Measurements from ENCODE around the gene PTPN3.

The PTPN3 gene

DNA sequence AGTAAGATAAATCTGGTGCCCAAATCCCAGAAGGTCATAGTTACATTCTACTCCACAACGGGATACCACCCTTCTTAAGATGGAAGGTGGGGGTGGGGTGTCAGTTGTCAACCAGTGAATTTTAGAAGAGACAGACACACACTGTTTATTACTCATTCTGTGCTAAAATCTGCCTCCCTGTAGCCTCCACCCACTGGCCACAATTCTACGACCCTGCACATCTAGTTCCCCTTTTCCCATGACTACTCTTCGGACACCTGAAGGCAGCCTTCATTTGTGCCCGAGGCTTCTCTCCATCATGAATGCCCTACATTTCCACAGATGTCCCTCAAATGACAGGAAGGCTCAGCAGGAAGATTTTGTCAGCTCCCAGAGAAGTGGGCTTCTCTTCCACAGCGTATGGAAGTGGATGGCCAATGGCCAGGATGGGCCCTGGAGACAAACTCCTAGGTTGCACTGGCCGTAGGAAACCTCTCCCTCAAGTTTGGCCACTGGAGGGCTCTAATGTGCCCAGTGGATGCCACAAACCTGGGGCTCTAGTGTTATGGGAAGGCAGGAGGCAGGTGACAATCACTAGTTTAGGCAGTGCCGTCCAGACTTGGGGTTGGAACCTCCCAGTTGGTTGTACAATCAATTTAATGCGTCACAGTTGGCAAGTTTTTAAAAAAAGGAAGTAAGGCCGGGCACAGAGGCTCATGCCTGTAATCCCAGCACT, 46.6 kb downstream of the PTPN3 start:
- DNase-seq = no peak

DNA sequence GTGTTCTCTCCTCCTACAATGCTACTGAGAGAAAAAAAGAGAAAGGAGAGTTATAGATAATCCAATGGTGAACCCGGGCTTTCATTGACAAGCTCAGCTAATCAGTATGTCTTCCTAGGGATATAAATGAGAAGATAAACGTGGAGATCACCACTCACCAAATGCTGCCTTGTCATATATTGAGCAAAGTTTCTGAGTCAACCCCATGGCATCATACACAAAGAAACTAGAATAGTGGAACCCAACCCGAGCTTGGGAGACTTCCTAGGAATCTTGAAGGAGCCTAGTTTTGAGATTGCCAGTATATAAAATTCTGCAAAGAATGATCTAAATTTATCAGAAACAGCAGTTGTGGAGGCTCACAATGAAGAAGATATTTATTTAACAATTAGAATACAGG, 47.8 kb downstream of the PTPN3 start:
- no peak for DNase-seq

DNA sequence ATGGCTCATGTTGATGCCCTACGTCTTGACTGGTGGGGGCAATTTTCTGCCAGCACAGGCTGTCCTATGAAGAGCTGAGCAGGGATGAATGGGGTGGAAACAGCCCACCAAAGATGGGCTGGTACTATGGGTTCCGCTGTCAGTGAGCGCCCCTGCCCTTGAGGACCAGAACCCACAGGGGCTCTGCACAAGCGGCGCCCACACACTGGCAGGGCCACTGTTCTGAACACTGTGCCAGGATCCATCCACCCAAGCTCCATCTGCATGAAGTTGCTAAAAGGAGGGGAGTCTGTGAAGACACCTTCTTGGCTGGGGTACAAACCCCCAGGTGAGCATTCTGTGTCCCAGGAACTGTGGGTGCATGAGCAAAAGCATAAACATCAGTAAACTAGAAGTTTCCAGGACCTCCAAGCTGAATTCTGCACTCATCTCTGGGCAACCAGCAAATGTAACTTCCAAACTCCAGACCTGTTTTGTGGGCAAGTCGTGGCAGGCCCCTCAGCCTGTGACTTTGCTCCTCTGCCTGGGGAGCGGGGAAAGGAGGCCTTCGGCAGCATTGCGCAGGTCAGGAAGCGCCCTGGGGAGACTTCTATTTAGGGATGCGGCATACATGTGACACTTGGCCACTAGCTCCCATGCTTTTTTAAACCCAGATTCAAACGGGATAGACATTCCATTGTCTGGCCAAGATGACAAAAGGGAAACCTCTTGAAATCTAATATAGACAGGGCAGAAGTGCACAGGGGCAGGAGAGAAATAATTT, 48.9 kb downstream of the PTPN3 start:
- DNase-seq = no peak

DNA sequence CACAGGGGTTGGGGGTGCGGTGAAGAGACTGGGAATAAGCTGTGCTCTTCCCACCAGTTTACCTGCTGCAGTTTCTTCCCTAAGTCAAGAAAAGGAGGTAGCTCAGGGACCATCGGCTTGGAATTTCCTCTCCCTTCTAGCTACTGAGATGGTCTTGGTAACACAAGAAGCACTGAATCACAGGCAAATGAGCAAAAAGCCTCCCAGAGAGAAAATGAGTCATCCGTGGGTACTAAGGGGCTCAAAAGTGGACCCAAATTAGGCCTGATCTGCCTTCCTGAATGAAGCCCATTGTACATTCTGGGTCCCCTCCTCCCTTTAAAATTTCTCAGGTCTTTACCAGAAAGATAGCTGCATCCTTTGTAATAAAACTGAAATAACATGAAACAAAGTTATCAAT, 49.9 kb downstream of the PTPN3 start:
- DNase-seq = no peak

DNA sequence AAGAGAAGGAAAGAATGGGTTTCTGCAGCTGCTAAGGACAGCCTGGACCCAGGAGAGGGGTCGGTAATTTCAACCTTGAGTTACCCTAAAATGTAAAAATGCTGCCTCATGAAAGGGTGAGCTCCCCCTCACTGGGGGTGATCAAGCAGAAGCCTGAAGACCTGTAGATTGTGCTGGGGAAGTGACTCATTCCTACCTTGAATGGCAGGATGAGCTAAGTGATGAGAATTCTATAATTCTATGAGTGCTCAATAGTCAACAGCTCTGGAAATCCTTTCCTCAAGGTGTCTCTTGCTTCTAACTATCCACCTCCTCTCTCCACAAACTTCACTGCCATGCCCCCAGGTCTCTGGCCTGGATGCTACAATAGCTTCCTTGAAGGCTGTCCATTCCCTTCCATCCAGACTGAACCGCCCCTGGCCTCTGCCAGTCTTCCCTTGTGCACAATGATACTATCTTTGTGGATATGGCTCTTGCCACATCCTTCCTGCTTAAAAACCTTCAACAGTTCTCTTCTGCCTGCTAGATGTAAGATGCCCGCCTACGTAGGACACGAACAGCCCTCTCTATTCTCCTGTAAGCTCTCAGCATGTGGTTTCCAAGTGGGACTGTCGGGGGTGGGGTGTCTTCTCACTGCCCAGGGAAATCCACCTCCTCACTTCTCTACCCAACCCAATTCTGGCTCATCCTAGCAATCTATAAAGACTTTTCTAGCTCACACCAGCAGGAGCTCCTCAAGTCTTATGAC, 50.6 kb downstream of the PTPN3 start:
- DNase-seq = no peak

DNA sequence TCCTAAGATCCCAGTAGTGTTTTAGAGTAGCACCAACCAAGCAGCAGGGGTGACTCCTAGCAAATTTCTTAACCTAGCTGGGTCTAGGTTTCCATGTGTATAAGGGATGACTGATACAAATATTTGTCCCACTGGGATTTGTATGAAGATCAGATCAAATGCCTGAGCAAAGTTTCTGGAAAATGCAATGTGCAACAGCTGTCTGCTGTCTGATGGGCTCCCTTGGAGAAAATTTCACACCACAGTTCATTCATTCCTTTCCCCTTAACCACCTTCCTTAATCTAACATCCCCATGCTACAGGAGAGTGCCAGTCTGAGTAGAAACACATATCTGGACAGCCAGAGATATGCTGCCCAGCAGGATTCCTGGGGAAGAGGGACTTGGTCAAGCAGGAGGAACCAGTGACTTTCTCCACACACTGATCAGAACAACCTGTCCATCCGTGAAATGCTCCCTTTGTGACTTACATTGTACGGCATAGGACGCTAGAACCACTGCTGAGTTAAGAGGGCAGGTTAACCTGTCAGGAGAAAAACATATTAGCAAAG, 53.3 kb downstream of the PTPN3 start:
- no peak for DNase-seq

DNA sequence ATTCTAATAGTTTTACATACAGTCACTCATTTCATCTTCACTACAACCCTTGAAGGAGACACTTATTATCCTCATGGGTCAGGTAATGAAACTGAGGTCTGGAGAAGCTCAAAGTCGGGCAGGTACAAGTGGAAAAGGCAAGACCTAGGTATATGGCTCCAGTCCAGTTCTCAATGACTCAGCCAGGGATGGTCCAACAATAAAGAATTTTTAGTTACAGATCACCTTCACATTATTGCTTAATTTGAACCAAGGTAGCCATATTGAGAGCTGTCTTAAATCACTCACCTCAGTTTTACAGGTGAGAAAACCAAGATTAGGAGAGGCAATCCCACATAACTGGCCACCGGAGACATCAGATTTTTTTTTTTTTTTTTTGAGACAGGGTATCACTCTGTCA, 55.4 kb downstream of the PTPN3 start:
- DNase-seq = no peak

DNA sequence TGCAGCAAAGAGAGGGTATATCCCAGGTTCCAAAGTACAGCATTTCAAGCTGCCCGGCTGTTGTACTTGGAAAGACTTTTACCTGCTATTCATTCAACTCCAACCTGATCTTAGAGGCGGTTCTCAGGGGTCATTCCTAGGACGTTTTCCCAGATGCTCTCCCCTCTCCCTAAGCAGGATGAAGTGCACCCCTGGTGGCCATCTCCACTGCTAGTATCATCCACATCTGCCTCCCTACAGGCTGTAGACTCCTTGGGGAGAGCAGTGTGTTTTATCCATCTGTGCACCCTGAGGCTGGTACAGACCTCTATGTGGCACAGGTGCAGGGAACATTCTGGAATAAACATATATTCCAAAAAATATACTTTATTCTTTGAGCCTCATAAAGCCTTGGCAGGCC, 56.8 kb downstream of the PTPN3 start:
- DNase-seq = no peak

DNA sequence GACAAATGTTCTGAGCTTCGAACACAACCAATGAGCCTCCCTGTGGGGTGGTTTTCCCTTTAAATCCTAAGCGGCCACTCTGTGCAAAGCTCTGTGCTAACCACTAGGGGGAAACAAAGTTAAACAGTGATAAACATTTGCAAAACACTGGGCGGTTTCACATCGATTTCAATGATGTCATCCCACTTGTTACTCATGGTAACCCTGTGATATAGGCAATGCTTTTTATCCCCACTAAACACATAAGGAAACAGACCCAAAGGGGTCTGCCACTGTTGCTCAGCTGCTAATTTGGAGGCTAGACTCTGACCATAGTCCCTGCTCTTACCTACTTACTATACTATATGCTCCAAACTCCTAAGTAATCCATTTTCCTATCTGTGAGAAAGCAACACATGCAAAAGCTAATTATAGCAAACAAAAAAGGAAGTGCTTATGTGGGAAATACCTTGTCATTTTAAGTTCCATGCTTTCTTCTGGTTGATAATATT, 57.3 kb downstream of the PTPN3 start:
- DNase-seq = peak; percentile 69 to 70

DNA sequence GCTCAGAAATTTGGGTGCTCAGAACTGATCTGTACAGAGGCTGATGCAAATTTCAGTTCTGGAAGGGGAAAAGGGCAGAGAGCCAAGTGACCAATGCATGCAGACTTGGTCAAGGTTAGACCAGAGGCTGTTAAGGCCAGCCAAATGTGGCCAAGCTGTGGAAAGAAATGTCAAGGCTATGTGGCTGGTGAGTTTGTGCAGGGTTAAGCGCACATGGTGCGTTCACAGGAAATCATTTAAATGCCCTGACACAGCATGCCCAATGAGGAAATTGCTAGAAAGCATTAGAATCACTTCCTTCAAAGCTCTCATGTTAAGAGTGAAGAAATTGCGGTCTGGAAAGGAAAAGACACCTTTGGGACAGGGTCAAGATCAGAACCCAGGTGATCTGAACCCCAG, 58.0 kb downstream of the PTPN3 start:
- no peak for DNase-seq

DNA sequence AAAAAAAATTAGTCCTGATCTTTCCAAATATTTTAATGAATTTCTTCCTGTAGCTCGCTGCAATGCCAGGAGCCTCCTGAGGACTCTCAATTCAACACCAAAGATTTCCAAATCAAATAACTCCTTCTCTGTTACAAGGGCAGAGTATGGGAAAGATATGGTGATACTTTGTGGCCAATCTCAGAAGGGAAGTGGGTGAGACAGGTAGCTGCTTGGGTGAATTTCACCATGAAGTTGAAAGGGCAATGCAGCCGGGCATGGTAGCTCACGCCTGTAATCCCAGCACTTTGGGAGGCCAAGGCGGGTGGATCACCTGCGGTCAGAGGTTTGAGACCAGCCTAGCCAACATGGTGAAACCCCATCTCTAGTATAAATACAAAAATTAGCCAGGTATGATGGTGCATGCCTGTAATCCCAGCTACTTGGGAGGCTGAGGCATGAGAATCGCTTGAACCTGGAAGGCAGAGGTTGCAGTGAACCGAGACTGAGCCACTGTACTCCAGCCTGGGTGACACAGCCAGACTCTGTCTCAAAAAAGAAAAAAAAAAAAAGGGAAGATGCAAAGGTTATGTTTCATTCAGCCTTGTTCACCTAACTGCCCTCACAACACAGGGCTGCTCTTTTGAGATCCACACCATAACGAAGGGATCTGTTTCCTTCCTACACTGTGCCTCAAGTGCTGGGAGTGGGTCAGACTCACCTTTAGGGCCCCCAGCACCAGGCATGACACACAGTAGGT, 58.6 kb downstream of the PTPN3 start:
- no peak for DNase-seq

DNA sequence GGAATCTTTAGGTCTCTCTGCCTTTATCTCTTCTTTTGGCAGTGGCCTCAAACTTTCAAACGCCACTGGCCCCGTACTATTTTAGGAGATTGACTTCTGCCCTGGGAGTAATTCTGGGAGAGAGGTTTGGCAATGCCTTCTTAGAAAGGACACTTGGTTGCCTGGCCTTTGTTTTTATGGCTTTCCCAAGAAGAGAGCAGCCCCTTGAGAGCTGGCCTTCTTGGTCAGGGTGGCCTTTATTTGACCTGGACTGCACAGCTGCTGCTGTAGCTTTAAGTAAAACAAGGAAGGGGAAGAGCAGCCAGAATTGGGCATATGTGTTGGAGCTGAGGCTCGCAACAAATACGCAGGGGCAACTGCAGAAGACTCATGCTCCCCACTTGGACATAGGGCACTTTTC, 60.8 kb downstream of the PTPN3 start:
- no peak for DNase-seq

DNA sequence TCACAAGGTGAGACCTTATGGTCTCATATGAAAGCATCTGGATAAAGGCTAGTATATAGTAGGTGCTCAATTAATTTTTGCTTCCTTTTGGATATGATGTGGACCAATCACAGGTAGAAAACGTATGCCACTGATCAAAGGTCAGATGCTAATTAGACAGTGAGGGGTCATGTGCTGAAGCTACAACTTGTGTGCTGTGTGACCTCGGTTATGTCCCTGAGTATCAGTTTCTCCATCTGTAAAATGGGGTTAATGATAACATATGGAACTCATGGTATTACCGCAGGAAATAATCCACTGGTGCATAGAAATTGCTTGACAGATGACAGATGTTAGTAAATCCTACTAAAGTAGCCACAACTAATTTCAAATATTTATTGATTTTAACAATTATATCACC, 62.0 kb downstream of the PTPN3 start:
- no peak for DNase-seq

DNA sequence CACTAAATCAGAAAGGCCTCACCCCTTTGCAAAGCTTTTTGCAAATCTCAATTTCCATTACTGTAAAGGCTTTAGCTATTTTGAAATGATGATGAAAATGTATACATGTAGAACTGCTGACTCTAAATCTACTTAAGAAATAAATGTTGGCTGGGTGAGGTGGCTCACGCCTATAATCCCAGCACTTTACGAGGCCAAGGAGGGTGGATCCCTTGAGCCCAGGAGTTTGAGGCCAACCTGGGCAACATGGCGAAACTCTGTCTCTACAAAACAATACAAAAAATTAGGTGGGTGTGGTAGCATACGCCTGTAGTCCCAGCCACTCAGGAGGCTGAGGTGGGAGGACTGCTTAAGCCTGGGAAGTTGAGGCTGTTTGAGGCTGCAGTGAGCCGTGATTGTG, 64.6 kb downstream of the PTPN3 start:
- DNase-seq = no peak

DNA sequence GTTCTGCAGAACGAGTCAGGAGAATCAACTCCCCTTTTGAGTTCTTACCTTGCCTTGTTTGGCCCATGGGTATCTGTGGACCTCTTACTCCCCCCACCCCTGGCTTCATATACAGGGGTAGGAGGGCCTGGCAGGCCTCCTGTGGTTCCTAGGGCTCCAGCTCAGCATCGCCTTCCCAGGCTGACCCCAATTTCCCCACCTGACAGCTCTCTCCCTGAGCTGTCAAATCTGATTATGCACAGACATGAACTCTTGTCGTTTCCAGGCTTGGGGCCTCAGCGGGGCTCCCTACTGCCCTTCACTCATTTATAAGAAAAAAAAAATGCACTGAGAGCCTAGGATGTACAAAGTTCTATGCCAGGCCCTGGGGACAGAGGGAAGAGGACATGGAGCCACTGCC, 67.9 kb downstream of the PTPN3 start:
- DNase-seq = no peak

DNA sequence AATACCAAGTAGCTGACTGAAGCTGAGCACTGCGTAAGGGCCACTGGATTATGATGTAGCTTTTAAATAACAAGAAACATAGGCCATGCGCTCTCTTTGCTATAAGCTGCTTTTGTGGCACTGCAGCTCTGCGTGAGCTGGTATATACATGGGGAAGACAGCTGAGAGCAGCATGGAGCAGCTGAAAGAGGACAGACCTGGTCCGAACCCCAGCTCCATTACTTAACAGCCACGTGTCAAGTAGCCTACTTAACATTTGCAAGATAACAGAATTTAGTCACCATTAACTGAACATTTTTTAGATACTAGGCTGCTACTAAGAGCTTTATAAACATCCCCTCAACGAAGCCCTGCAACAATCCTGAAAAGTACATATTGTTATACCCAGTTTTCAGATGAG, 69.3 kb downstream of the PTPN3 start:
- DNase-seq = no peak

DNA sequence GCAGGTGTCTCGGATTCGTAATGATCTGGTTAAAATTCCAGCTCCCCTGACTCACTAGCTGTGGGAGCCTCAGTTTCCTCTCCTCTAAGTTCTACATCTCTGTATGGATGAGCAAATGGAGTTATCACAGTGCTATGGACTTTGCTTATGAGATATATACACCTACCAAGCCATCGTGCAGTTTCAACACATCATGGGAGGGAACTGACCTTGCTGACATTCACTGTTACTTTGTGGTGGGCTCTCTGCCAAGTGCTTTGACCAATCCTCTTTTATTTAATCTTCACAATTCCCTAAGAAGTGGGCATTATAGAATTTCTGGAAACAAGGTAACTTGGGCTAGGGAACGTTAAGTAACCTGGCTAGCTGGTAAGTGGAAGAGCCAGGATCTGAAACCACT, 70.2 kb downstream of the PTPN3 start:
- DNase-seq = no peak

DNA sequence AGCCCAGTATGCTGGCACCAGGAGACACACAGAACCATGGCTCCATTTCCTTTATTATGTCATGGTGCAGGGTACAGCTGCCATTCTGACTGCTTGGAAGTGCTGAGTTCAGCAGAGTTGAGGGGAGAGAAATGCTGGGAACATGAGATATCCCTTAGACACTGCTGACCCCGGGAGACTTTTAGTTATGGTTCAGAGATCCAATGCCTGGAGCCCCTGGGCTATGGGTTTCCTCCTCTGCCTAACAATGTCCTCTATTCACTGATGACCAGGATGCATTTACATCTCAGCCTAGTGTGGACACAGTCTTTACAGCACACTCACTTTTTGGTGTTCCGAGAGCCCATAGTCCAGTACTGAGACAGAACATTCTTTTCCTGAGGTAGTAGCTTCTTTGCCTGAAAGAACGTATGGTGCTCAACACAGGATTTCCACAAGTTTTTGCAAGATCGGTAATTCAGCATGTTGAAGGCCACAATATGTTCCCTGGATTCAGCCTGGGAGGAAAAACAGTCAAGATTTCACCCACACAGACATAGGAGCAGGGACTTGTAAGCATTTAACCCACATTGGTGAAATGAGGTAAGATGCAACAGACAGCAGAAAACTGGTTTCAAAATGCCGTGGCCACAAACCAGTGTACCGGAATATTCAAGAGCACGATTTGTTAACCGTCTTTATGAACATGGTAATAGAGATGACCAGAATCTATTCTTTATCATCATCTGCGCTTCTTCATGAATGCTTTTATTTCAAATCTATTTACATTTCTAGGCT, 71.3 kb downstream of the PTPN3 start:
- no peak for DNase-seq

DNA sequence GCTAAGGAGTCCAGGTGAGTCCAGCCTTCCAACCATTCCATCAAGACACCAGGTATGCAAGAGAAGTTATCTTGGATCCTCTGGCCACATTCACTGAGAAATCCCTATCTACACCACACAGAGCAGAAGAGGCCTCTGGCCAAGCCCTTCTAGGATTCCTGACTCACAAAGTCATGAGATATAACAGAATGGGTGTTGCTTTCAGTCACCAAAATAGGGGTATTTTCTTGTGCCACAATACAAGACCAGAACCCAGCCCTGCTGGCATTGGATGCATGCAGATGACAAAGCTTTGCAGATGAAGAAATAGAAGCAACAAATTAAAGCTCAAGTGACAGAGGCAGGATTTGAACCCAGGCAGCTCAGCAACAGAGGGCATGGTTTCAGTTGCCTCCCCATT, 73.5 kb downstream of the PTPN3 start:
- DNase-seq = no peak

DNA sequence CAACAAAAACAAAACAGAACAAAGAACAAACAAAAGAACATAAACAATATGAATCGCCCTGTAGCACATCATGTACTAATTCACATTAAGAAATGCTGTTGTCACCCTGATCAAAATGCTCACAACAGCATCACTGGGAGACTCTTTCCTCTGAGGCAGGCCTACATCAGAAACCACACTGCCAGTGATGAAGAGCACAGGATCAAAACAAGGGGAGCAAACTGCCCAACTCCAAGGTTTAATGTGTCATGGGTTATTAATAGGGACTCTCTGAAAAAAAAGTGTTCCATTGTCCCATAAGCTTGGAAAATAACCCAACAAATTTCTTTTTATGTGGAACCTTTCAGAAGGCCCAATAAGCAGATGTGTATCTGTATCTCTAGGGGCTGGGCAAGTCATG, 74.2 kb downstream of the PTPN3 start:
- no peak for DNase-seq

DNA sequence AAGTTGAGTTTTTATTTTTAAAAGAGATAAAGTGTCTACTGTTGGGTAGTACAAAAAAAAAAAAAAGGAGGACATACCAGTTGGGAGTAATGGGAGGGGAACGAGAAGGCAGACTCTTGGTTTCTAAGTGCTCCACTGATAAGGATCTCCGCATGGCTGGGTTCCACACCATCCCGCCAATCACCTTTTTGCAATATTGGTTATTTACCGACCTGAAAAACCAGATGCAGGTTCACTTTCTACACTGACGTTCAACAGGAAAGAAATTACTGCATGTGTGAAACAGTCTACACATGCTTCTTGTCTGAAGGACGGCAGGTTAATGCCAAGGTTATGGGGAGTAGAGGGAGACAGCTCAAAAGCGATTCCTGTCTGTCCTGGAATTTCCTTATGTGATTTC, 75.5 kb downstream of the PTPN3 start:
- DNase-seq = no peak
